GM12865 (cell line): Measurements from ENCODE around the gene UNC5CL.

ENCODE experiments used
- DNase-seq: peaks from one replicate; pipeline ENCODE4 v3.0.0; 2010; ENCODE audit warnings: low read depth
- H3K4me3 ChIP-seq: 2 replicates; pipeline ENCODE4 v1.5.1; 2011; ENCODE audit warnings: mild to moderate bottlenecking, low read depth, low read length, control low read depth
- CTCF ChIP-seq: IDR thresholded peaks from 2 replicates; pipeline ENCODE4 v1.5.1; 2011; ENCODE audit warnings: low read length, control low read depth, low read depth, inconsistent platforms; ENCODE audit not compliant: insufficient read depth; ENCODE audit errors: missing control alignments

Gene UNC5CL

GRCh38 chr6:41047745-41048732 lies 9.0 kb upstream of the UNC5CL start:
- no peak for TF ChIP-seq CTCF
- no peak overlapping the region for H3K4me3 ChIP-seq
- no peak for DNase-seq

- no peak for TF ChIP-seq CTCF
- H3K4me3 ChIP-seq = no peak overlapping the region
- DNase-seq = no peak
Observed at GRCh38 chr6:41047306-41047705, 8.3 kb upstream of the UNC5CL start.

- DNase-seq = no peak
- TF ChIP-seq CTCF = no peak
- H3K4me3 ChIP-seq = no peak overlapping the region
Observed at GRCh38 chr6:41046084-41046483, 7.1 kb upstream of the UNC5CL start.

- H3K4me3 ChIP-seq = no peak overlapping the region
- no peak for TF ChIP-seq CTCF
- no peak for DNase-seq
Observed at GRCh38 chr6:41045664-41046063, 6.6 kb upstream of the UNC5CL start.

GRCh38 chr6:41043151-41043550 lies 4.1 kb upstream of the UNC5CL start:
- H3K4me3 ChIP-seq = no peak overlapping the region
- TF ChIP-seq CTCF = no peak
- no peak for DNase-seq

- H3K4me3 ChIP-seq = no peak within 1 kb of the TSS
- no peak for DNase-seq
- no peak for TF ChIP-seq CTCF
Observed at GRCh38 chr6:41042226-41043055, 3.4 kb upstream of the UNC5CL start, which contains the start of gene TSPO2. Gene TSPO2, plus strand, starts transcription at chr6:41042467. Its CDS starts 519 bp downstream, at chr6:41042986.
